AG04450 (cell line): ENCODE results near the gene ZFYVE26. TPM values are rescaled to one million over a fixed set of nuclear protein-coding genes. Genes with fewer than 3 reads are reported as not detected.
A peak's percentile ranks its signal among the peaks of the same experiment; 100 is the strongest.

Source experiments
- CTCF ChIA-PET: fragments of 300-600, 350-600 bp; formaldehyde crosslinking; extraction: SDS; loops from one replicate; lab custom pipeline; 2022; ENCODE audit warnings: antibody characterized with exemption, inconsistent platforms; lab: Charles Lee
- POLR2A ChIA-PET: fragments of 350-600 bp; formaldehyde crosslinking; extraction: SDS; loops from one replicate; lab custom pipeline; 2021; ENCODE audit warnings: antibody characterized with exemption, inconsistent platforms; lab: Yijun Ruan, JAX
- DNase-seq: peaks from one replicate; pipeline ENCODE4 v3.0.0-alpha.2; 2011; ENCODE audit warnings: low read depth, low spot score
- H3K27ac ChIP-seq: one replicate; pipeline ENCODE4 v1.5.1; 2012; ENCODE audit warnings: low read depth, low read length, control low read depth
- H3K27me3 ChIP-seq: one replicate; pipeline ENCODE4 v1.6.0; 2012; ENCODE audit warnings: low read length; ENCODE audit not compliant: control insufficient read depth, insufficient read depth
- H3K4me3 ChIP-seq: 2 replicates; pipeline ENCODE4 v1.5.1; 2011; ENCODE audit warnings: mild to moderate bottlenecking, low read depth, low read length, control low read depth
- H3K9me3 ChIP-seq: 2 replicates; pipeline ENCODE4 v1.5.1; 2012; ENCODE audit warnings: low read length; ENCODE audit not compliant: control insufficient read depth, insufficient read depth
- polyA plus RNA-seq: library from polyadenylated mRNA; depleted of rRNA; stranded (reverse); fragments of >200 nt; gene quantifications from 2 replicates; pipeline ENCODE4 v1.2.3, GENCODE V29; 2011
- TF ChIP-seq, protein P1 (sequence below): IDR thresholded peaks from 2 replicates; pipeline ENCODE4 v1.5.1; 2011; ENCODE audit warnings: low read depth, low read length, control low read depth, inconsistent platforms

Gene ZFYVE26
- polyA plus RNA-seq, 1 experiment: 18.4 TPM

- Histone ChIP-seq H3K27ac (peak overlapping the region; percentile 11), H3K27me3 (peaks cover 4% of the 10 kb centered on the region), H3K4me3 (no peak overlapping the region), H3K9me3 (no peaks in the 10 kb centered on the region)
- TF ChIP-seq, protein P1, sequence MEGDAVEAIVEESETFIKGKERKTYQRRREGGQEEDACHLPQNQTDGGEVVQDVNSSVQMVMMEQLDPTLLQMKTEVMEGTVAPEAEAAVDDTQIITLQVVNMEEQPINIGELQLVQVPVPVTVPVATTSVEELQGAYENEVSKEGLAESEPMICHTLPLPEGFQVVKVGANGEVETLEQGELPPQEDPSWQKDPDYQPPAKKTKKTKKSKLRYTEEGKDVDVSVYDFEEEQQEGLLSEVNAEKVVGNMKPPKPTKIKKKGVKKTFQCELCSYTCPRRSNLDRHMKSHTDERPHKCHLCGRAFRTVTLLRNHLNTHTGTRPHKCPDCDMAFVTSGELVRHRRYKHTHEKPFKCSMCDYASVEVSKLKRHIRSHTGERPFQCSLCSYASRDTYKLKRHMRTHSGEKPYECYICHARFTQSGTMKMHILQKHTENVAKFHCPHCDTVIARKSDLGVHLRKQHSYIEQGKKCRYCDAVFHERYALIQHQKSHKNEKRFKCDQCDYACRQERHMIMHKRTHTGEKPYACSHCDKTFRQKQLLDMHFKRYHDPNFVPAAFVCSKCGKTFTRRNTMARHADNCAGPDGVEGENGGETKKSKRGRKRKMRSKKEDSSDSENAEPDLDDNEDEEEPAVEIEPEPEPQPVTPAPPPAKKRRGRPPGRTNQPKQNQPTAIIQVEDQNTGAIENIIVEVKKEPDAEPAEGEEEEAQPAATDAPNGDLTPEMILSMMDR: peak; percentile 31; the same call in 1 of the 2 replicates
- ChIA-PET CTCF (interaction anchor here (0.7 kb wide), 1 partner anchor 14 kb away, joined by 3 read pairs; no protein-coding TSS in a partner anchor), POLR2A (interaction anchor here (0.6 kb wide), 1 partner anchor 135 kb away, joined by 3 read pairs; no protein-coding TSS in a partner anchor)
- no peak for DNase-seq
These were observed 81.7 kb downstream of the ZFYVE26 start for GRCh38 chr14:67734675-67735074.

- Histone ChIP-seq H3K27ac (no peak overlapping the region), H3K4me3 (no peak overlapping the region), H3K9me3 (no peaks in the 10 kb centered on the region; the same call in 1 of the 2 replicates), H3K27me3 (peaks cover 14% of the 10 kb centered on the region)
- ChIA-PET POLR2A (no interaction called here), CTCF (no interaction called here)
- DNase-seq: no peak
- TF ChIP-seq, protein P1: no peak
These were observed 82.8 kb downstream of the ZFYVE26 start for GRCh38 chr14:67733616-67734015.

- H3K9me3 ChIP-seq: peaks cover 4% of the 10 kb centered on the region
- H3K4me3 ChIP-seq: no peak overlapping the region
- H3K27me3 ChIP-seq: peaks cover 44% of the 10 kb centered on the region
- CTCF ChIA-PET: interaction anchor here (0.9 kb wide), 1 partner anchor 110 kb away, joined by 3 read pairs; no protein-coding TSS in a partner anchor
- no peak for DNase-seq
- POLR2A ChIA-PET: interaction anchor here (0.6 kb wide), 1 partner anchor 56 kb away, joined by 7 read pairs; no protein-coding TSS in a partner anchor
- TF ChIP-seq, protein P1: no peak
- no peak overlapping the region for H3K27ac ChIP-seq
These were observed 87.1 kb downstream of the ZFYVE26 start for GRCh38 chr14:67729072-67729885.

DNA sequence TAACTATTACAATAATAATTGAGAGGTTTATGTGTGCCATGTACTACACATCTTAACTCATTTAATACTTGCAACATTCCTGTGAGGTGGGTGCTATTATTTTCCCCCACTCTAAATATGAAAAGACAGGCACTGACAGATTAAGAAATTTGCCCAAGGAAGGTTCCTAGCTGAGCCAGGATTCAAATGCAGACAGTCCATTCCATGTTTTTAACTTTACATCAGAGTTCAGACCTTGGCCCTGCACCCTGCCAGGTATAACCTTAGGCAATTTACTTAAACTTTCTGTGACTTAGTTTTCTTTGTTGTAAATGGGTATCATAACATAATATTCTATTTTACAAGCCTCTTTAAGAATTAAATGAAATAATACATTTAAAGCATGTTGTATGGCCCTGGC is 88.1 kb downstream of the ZFYVE26 start:
- no peak for DNase-seq
- POLR2A ChIA-PET: interaction anchor here (0.6 kb wide), 1 partner anchor 55 kb away, joined by 7 read pairs; no protein-coding TSS in a partner anchor
- no peak overlapping the region for H3K27ac ChIP-seq
- CTCF ChIA-PET: no interaction called here
- H3K9me3 ChIP-seq: peaks cover 4% of the 10 kb centered on the region
- H3K4me3 ChIP-seq: no peak overlapping the region
- H3K27me3 ChIP-seq: peaks cover 52% of the 10 kb centered on the region
- TF ChIP-seq, protein P1: no peak

- Histone ChIP-seq H3K9me3 (peaks cover 4% of the 10 kb centered on the region), H3K27me3 (peaks cover 60% of the 10 kb centered on the region), H3K4me3 (no peak overlapping the region), H3K27ac (no peak overlapping the region)
- no peak for DNase-seq
- TF ChIP-seq, protein P1: no peak
- ChIA-PET POLR2A (no interaction called here), CTCF (interaction anchor here (0.6 to 1.1 kb wide), 4 partner anchors 23 to 1679 kb away, joined by 3 to 6 read pairs (median 4); no protein-coding TSS in a partner anchor)
These were observed 89.0 kb downstream of the ZFYVE26 start for GRCh38 chr14:67727361-67727760.
